HFFc6 (cell line): ENCODE data around the gene NDUFB11. TPM values are rescaled to one million over a fixed set of nuclear protein-coding genes. Genes with fewer than 3 reads are reported as not detected.

Source experiments
- DNase-seq: peaks from one replicate; pipeline ENCODE4 v3.0.0-alpha.2; 2018
- H3K27ac Mint-ChIP-seq: 2 replicates; pipeline ENCODE4 v1.8.0; 2020; ENCODE audit warnings: mild to moderate bottlenecking, mixed read lengths
- H3K27me3 Mint-ChIP-seq: 2 replicates; pipeline ENCODE4 v1.8.0; 2021; ENCODE audit warnings: mild to moderate bottlenecking, moderate library complexity, mixed read lengths; ENCODE audit not compliant: insufficient read depth
- H3K36me3 Mint-ChIP-seq: 2 replicates; pipeline ENCODE4 v1.8.0; 2021; ENCODE audit warnings: low read depth, mixed read lengths
- H3K4me1 Mint-ChIP-seq: 2 replicates; pipeline ENCODE4 v1.8.0; 2020; ENCODE audit warnings: low read depth, mixed read lengths
- H3K4me3 Mint-ChIP-seq: 2 replicates; pipeline ENCODE4 v1.8.0; 2020; ENCODE audit warnings: mild to moderate bottlenecking, moderate library complexity, mixed read lengths
- H3K9me3 Mint-ChIP-seq: 2 replicates; pipeline ENCODE4 v1.8.0; 2020; ENCODE audit warnings: mild to moderate bottlenecking, mixed read lengths
- CTCF ChIP-seq: fragments of 200-600 bp; sonication (generic); IDR thresholded peaks from 2 replicates; pipeline ENCODE4 v1.5.0; 2021; ENCODE audit warnings: antibody characterized with exemption, mild to moderate bottlenecking
- total RNA-seq, 6 experiments: library from RNA; stranded (reverse); fragmentation: NEBNext Ultra II Directional; extraction: Animal tissue kit (Norgen Biotek cat#: 25700); gene quantifications; 2 replicates in 1 of 6; 3 replicates in 5 of 6; pipeline ENCODE4 v1.2.3, GENCODE V29; 2021

Gene NDUFB11
- total RNA-seq, 6 experiments from 2014 or later = 80.0 to 88.8 (median 84.4) TPM

DNA sequence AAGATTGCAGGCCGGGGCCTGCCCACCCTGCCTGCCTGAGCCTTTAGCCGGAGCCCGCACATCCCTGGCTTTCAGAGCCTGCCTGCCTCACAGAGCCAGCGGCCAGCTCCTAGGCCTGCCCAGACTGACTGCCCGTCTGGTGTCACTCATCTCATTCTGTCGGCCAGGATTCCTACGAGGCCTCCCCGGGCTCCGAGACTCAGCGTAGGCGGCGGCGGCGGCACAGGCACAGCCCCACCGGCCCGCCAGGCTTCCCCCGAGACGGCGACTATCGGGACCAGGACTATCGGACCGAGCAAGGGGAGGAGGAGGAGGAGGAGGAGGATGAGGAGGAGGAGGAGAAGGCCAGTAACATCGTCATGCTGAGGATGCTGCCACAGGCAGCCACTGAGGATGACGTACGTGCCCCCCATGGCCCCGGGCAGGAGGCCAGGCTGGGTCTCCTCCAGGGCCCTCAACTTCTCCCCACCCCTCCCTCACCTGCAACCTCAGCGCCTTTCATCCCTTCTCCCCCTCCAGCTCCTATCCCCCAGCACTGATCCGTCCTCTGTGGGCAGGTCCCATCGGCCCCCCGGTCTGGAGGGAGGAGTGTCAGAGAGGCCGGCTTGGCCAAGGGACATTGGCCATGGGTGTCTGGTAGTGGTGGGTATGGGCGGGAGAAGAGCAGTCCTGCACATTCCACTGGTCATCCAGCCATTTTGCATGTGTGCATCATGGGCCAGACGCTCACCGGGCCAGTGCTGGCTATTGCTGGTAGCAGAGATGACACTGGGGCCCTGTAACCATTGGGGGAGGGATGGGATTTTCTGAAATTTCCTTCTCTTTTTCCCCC lies 26.6 kb upstream of the NDUFB11 start:
- H3K4me3 Mint-ChIP-seq = no peak overlapping the region
- no peak for TF ChIP-seq CTCF
- no peaks in the 10 kb centered on the region for H3K9me3 Mint-ChIP-seq
- H3K27me3 Mint-ChIP-seq = peaks cover 3% of the 10 kb centered on the region; the same call in 1 of the 2 replicates
- no peaks in the 10 kb centered on the region for H3K36me3 Mint-ChIP-seq
- no peak overlapping the region for H3K27ac Mint-ChIP-seq
- no peak for DNase-seq
- no peaks in the 10 kb centered on the region for H3K4me1 Mint-ChIP-seq

DNA sequence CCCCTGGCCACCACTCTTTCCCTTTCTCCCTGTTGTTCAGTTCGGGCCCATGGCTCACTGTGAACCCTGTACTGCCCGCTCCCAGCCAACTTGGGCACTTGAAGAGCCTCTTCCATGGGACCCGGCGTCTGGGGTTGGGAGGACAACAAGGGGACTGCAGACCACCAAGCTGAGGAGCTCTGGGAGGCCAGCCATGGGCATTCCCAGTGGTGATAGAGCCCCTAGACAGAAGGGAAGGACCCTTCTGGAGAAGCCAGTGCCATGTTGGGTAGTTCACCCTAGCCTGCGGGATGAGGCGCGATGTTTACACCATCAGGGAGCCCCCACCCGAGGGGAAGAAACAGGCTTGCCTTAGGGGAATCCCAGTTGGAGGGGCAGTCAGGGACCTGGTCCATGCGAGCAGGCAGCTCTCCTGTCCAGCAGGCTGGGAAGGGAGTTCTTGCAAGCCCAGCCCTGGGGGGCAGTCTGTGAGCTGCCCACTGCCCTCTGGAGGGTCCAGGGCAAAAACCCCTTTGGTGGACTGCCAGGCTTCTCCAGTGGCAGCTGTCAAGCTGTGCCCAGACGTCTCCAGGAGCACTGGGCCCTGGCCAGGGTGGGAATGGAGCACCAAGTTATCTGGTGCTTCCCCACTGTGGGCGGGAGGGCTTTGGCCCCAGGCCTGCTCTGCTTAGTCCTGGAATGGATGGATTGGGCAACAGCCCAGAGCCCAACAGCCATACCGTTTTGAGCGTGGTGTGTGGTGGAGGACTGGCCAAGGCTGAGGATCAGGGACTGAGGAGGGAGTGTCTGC lies 25.4 kb upstream of the NDUFB11 start:
- DNase-seq = no peak
- no peak for TF ChIP-seq CTCF
- no peaks in the 10 kb centered on the region for H3K9me3 Mint-ChIP-seq
- H3K27me3 Mint-ChIP-seq = peaks cover 3% of the 10 kb centered on the region; the same call in 1 of the 2 replicates
- H3K36me3 Mint-ChIP-seq = no peaks in the 10 kb centered on the region
- H3K4me3 Mint-ChIP-seq = no peak overlapping the region
- H3K4me1 Mint-ChIP-seq = no peaks in the 10 kb centered on the region
- no peak overlapping the region for H3K27ac Mint-ChIP-seq

GRCh38 chrX:47169273-47169672 lies 24.8 kb upstream of the NDUFB11 start:
- no peak for DNase-seq
- Mint-ChIP-seq H3K36me3 (no peaks in the 10 kb centered on the region), H3K9me3 (no peaks in the 10 kb centered on the region), H3K4me1 (no peaks in the 10 kb centered on the region), H3K4me3 (no peak overlapping the region), H3K27ac (no peak overlapping the region), H3K27me3 (peaks cover 2% of the 10 kb centered on the region; the same call in 1 of the 2 replicates)
- no peak for TF ChIP-seq CTCF

GRCh38 chrX:47168495-47169073 lies 24.1 kb upstream of the NDUFB11 start:
- H3K27me3 Mint-ChIP-seq = peaks cover 1% of the 10 kb centered on the region; the same call in 1 of the 2 replicates
- no peaks in the 10 kb centered on the region for H3K9me3 Mint-ChIP-seq
- no peak for DNase-seq
- no peak for TF ChIP-seq CTCF
- H3K4me3 Mint-ChIP-seq = no peak overlapping the region
- no peak overlapping the region; the same call in 1 of the 2 replicates for H3K27ac Mint-ChIP-seq
- no peaks in the 10 kb centered on the region for H3K36me3 Mint-ChIP-seq
- H3K4me1 Mint-ChIP-seq = no peaks in the 10 kb centered on the region

DNA sequence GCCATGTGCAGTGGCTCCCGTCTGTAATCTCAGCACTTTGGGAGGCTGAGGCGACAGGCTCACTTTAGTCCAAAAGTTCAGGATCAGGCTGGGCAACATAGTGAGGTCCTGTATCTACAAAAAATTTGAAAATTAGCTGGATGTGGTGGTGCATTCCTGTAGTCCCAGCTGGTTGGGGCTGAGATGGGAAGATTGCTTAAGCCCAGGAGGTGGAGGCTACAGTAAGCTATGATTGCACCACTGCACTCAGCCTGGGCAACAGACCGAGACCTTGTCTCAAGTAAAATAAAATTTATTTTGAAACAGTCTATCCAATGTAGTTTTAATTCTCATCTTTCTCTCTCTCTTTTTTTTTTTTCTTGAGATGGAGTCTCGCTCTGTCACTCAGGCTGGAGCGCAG lies 21.6 kb upstream of the NDUFB11 start:
- TF ChIP-seq CTCF = no peak
- no peak for DNase-seq
- Mint-ChIP-seq H3K4me1 (no peaks in the 10 kb centered on the region), H3K27me3 (peaks cover 1% of the 10 kb centered on the region; the same call in 1 of the 2 replicates), H3K4me3 (no peak overlapping the region), H3K9me3 (no peaks in the 10 kb centered on the region), H3K36me3 (no peaks in the 10 kb centered on the region), H3K27ac (no peak overlapping the region)
